Karpas-422 (cell line): ENCODE measurements around the gene ITPR3. TPM values are rescaled to one million over a fixed set of nuclear protein-coding genes. Genes with fewer than 3 reads are reported as not detected.

ENCODE experiments used
- DNase-seq: peaks from one replicate; pipeline ENCODE4 v3.0.0-alpha.2; 2015
- H2AFZ ChIP-seq: fragments of 200-600 bp; sonication (generic); 2 replicates; pipeline ENCODE4 v1.6.1; 2014; ENCODE audit warnings: antibody characterized with exemption, low read length, mixed read lengths
- H3K27ac ChIP-seq: fragments of 200-600 bp; sonication (generic); 2 replicates; pipeline ENCODE4 v1.5.1; 2014; ENCODE audit warnings: mild to moderate bottlenecking, low read length, moderate library complexity
- H3K27me3 ChIP-seq: fragments of 200-600 bp; sonication (generic); 2 replicates; pipeline ENCODE4 v1.6.1; 2014; ENCODE audit warnings: low read length, mixed read lengths
- H3K36me3 ChIP-seq: fragments of 200-600 bp; sonication (generic); 2 replicates; pipeline ENCODE4 v1.6.1; 2014; ENCODE audit warnings: low read length, mixed read lengths; ENCODE audit not compliant: insufficient read depth
- H3K4me1 ChIP-seq: fragments of 200-600 bp; sonication (generic); 2 replicates; pipeline ENCODE4 v1.6.1; 2014; ENCODE audit warnings: mild to moderate bottlenecking, low read length, mixed read lengths
- H3K4me2 ChIP-seq: fragments of 200-600 bp; sonication (generic); 2 replicates; pipeline ENCODE4 v1.6.1; 2014; ENCODE audit warnings: low read length, low read depth, mild to moderate bottlenecking; ENCODE audit not compliant: poor library complexity, severe bottlenecking
- H3K4me3 ChIP-seq: fragments of 200-600 bp; sonication (generic); 2 replicates; pipeline ENCODE4 v1.5.1; 2014; ENCODE audit warnings: mild to moderate bottlenecking, antibody characterized with exemption, low read length, mixed read lengths
- H3K79me2 ChIP-seq: fragments of 200-600 bp; sonication (generic); 2 replicates; pipeline ENCODE4 v1.6.1; 2014; ENCODE audit warnings: mild to moderate bottlenecking, low read length, mixed read lengths
- H3K9ac ChIP-seq: fragments of 200-600 bp; sonication (generic); 2 replicates; pipeline ENCODE4 v1.6.0; 2014; ENCODE audit warnings: low read length
- H3K9me2 ChIP-seq: fragments of 200-600 bp; sonication (generic), shearing (Covaris generic); replicated peaks from 2 replicates; pipeline ENCODE4 v1.6.0; 2014; ENCODE audit warnings: mild to moderate bottlenecking, low read length, moderate library complexity; ENCODE audit not compliant: insufficient read depth
- H3K9me3 ChIP-seq: fragments of 300-700, 200-600 bp; sonication (generic); 2 replicates; pipeline ENCODE4 v1.6.1; 2014; ENCODE audit warnings: low read length, mixed read lengths
- H4K20me1 ChIP-seq: fragments of 200-600 bp; sonication (generic); 2 replicates; pipeline ENCODE4 v1.6.1; 2014; ENCODE audit warnings: mild to moderate bottlenecking, antibody characterized with exemption, low read length, low read depth; ENCODE audit not compliant: insufficient read depth
- total RNA-seq: library from RNA; depleted of rRNA; stranded (reverse); fragments of >200 nt; shearing (Covaris generic); gene quantifications from 2 replicates; pipeline ENCODE4 v1.2.3, GENCODE V29; 2014; ENCODE audit warnings: low replicate concordance

The ITPR3 gene
- total RNA-seq, 1 experiment from 2014 or later = 3.9 TPM

GRCh38 chr6:33606642-33607041 is 14.5 kb upstream of the ITPR3 start:
- no peak for DNase-seq
- H3K4me1 ChIP-seq = no peaks in the 10 kb centered on the region
- H3K9me3 ChIP-seq = no peaks in the 10 kb centered on the region
- H3K27ac ChIP-seq = no peak overlapping the region
- H2AFZ ChIP-seq = no peak overlapping the region
- no peak overlapping the region for H3K4me3 ChIP-seq
- no peaks in the 10 kb centered on the region for H3K36me3 ChIP-seq
- H3K4me2 ChIP-seq = no peak overlapping the region
- H4K20me1 ChIP-seq = no peaks in the 10 kb centered on the region
- H3K9me2 ChIP-seq = no peaks in the 10 kb centered on the region
- no peaks in the 10 kb centered on the region for H3K27me3 ChIP-seq
- no peak overlapping the region for H3K9ac ChIP-seq
- no peaks in the 10 kb centered on the region for H3K79me2 ChIP-seq

- no peak overlapping the region for H3K27ac ChIP-seq
- H3K36me3 ChIP-seq = no peaks in the 10 kb centered on the region
- no peaks in the 10 kb centered on the region for H3K79me2 ChIP-seq
- no peak for DNase-seq
- no peaks in the 10 kb centered on the region for H3K9me2 ChIP-seq
- no peaks in the 10 kb centered on the region for H3K4me1 ChIP-seq
- H3K4me2 ChIP-seq = no peak overlapping the region
- H3K9me3 ChIP-seq = no peaks in the 10 kb centered on the region
- no peak overlapping the region for H3K4me3 ChIP-seq
- no peaks in the 10 kb centered on the region for H4K20me1 ChIP-seq
- H2AFZ ChIP-seq = no peak overlapping the region
- no peak overlapping the region for H3K9ac ChIP-seq
- H3K27me3 ChIP-seq = no peaks in the 10 kb centered on the region
These were observed 13.9 kb upstream of the ITPR3 start for GRCh38 chr6:33607126-33607783.

DNA sequence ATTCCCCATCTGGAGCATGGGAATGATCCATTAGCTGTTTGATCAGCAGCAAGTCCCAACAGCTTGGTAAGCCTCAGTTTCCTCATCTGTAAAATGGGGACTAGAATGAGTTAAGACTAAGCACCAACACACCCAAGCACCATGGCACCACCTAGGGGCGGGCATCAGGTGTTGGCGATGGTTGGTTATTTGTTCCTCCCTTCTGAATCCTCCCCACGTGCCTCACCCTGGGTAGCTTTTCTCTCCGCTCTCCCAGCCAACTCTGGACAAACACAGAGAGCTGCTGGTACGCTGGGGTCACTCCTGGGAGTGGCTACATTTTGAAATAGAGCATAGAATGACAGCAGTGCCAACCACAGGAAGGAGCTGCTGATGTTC is 13.3 kb upstream of the ITPR3 start:
- H3K9me2 ChIP-seq = no peaks in the 10 kb centered on the region
- H3K9me3 ChIP-seq = no peaks in the 10 kb centered on the region
- H3K79me2 ChIP-seq = no peaks in the 10 kb centered on the region
- DNase-seq = peak; percentile 80
- no peak overlapping the region for H3K9ac ChIP-seq
- H3K27ac ChIP-seq = no peak overlapping the region
- no peaks in the 10 kb centered on the region for H3K36me3 ChIP-seq
- H3K27me3 ChIP-seq = no peaks in the 10 kb centered on the region
- no peaks in the 10 kb centered on the region for H4K20me1 ChIP-seq
- no peak overlapping the region for H3K4me2 ChIP-seq
- no peak overlapping the region for H3K4me3 ChIP-seq
- H3K4me1 ChIP-seq = no peaks in the 10 kb centered on the region
- H2AFZ ChIP-seq = no peak overlapping the region

GRCh38 chr6:33609019-33609418 is 12.1 kb upstream of the ITPR3 start:
- Histone ChIP-seq H2AFZ (no peak overlapping the region), H3K27me3 (no peaks in the 10 kb centered on the region), H3K4me1 (no peaks in the 10 kb centered on the region), H3K4me2 (no peak overlapping the region), H3K27ac (no peak overlapping the region), H3K79me2 (no peaks in the 10 kb centered on the region), H3K9ac (no peak overlapping the region), H3K9me3 (no peaks in the 10 kb centered on the region), H3K36me3 (no peaks in the 10 kb centered on the region), H3K4me3 (no peak overlapping the region), H4K20me1 (no peaks in the 10 kb centered on the region), H3K9me2 (no peaks in the 10 kb centered on the region)
- no peak for DNase-seq

GRCh38 chr6:33609528-33609927 is 11.6 kb upstream of the ITPR3 start:
- H3K9ac ChIP-seq = no peak overlapping the region
- H3K27ac ChIP-seq = no peak overlapping the region
- no peaks in the 10 kb centered on the region for H3K36me3 ChIP-seq
- H3K9me2 ChIP-seq = no peaks in the 10 kb centered on the region
- no peak overlapping the region for H3K4me3 ChIP-seq
- no peaks in the 10 kb centered on the region for H3K27me3 ChIP-seq
- H4K20me1 ChIP-seq = no peaks in the 10 kb centered on the region
- no peaks in the 10 kb centered on the region for H3K4me1 ChIP-seq
- no peaks in the 10 kb centered on the region for H3K79me2 ChIP-seq
- DNase-seq = no peak
- no peak overlapping the region for H3K4me2 ChIP-seq
- no peak overlapping the region for H2AFZ ChIP-seq
- no peaks in the 10 kb centered on the region for H3K9me3 ChIP-seq

- Histone ChIP-seq H3K9me3 (no peaks in the 10 kb centered on the region), H3K27ac (no peak overlapping the region), H3K4me3 (no peak overlapping the region), H3K4me1 (no peaks in the 10 kb centered on the region), H2AFZ (no peak overlapping the region), H3K36me3 (no peaks in the 10 kb centered on the region), H3K79me2 (no peaks in the 10 kb centered on the region), H4K20me1 (no peaks in the 10 kb centered on the region), H3K9ac (no peak overlapping the region), H3K9me2 (no peaks in the 10 kb centered on the region), H3K4me2 (no peak overlapping the region), H3K27me3 (no peaks in the 10 kb centered on the region)
- no peak for DNase-seq
These were observed 11.1 kb upstream of the ITPR3 start for GRCh38 chr6:33610067-33610466.

DNA sequence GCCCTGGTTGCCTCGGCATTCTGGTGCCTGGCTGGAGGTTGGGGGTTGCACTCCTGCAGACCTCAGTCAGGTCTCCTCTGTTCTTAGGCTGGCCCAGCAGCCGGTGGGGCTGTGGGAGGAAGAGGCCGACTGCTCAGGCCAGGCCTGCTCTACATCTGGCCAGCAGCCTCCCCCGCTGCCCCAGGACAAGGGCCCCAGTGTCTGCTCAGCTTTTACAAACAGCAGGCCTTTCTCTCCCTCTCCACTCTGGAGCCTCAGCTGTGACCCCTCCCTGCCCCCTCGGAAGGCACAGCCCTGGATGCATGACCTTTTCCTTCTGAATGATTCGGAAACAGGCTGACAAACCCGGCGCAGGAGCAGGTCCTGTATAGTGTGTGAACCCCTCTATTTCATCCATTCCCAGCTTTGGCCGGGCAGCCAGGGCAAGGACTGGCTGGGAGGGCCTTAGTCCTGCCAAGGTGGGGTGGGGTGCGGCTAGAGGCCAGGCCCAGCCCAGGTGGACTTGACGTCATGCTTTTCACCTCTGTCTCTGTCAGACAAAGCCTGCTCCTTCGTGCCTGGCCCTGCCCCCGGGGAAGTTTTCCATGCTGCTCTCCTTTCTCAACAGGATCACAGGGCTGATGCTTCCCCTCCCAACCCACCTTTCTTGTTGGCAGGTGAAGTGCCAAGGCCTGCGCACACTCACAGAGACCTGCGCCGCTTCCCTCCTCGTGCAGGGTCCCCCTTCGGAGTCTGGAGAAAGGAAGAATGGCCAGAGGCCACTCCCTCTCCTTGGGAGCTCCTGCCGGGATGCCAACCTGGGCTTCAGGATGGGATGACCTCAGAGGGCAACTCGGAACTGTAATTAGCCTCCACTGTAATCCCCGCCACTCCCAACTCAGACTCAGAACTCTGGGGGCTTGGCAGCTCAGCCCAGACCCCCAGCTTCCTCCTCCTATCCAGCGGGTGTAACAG is 10.1 kb upstream of the ITPR3 start:
- H4K20me1 ChIP-seq = no peaks in the 10 kb centered on the region
- DNase-seq = no peak
- no peaks in the 10 kb centered on the region for H3K9me2 ChIP-seq
- H2AFZ ChIP-seq = no peak overlapping the region
- H3K9ac ChIP-seq = no peak overlapping the region
- no peak overlapping the region for H3K27ac ChIP-seq
- H3K27me3 ChIP-seq = no peaks in the 10 kb centered on the region
- no peaks in the 10 kb centered on the region for H3K79me2 ChIP-seq
- no peak overlapping the region for H3K4me2 ChIP-seq
- no peaks in the 10 kb centered on the region for H3K4me1 ChIP-seq
- no peak overlapping the region for H3K4me3 ChIP-seq
- H3K9me3 ChIP-seq = no peaks in the 10 kb centered on the region
- no peaks in the 10 kb centered on the region for H3K36me3 ChIP-seq

- no peak overlapping the region for H2AFZ ChIP-seq
- no peaks in the 10 kb centered on the region for H4K20me1 ChIP-seq
- H3K4me3 ChIP-seq = no peak overlapping the region
- H3K36me3 ChIP-seq = no peaks in the 10 kb centered on the region
- H3K4me1 ChIP-seq = no peaks in the 10 kb centered on the region
- no peaks in the 10 kb centered on the region for H3K79me2 ChIP-seq
- no peaks in the 10 kb centered on the region for H3K9me3 ChIP-seq
- H3K27me3 ChIP-seq = no peaks in the 10 kb centered on the region
- H3K9me2 ChIP-seq = no peaks in the 10 kb centered on the region
- H3K4me2 ChIP-seq = no peak overlapping the region
- no peak overlapping the region for H3K27ac ChIP-seq
- no peak for DNase-seq
- H3K9ac ChIP-seq = no peak overlapping the region
These were observed 7.9 kb upstream of the ITPR3 start for GRCh38 chr6:33613146-33613794.
